Activated T-cell treated with anti-CD3 and anti-CD28 coated beads, Interleukin-2, amount 50 U/mL, for 72 hours (primary cell): ENCODE results near the gene EFL1. TPM values are rescaled to one million over a fixed set of nuclear protein-coding genes. Genes with fewer than 3 reads are reported as not detected.

ENCODE experiments used
- ATAC-seq, 2 donors: fragments of 150-1000 bp; cut with Tn5 transposase; replicated peaks in 1 of 2; 2 replicates each; pipeline ENCODE4 v1.10.0; 2021; ENCODE audit warnings: moderate library complexity in 2 of 2, mild to moderate bottlenecking in 1 of 2
- DNase-seq, 2 donors: peaks; one replicate each; pipeline ENCODE4 v3.0.0; 2021 to 2022; ENCODE audit warnings: mixed read lengths in 1 of 2
- H3K27ac Mint-ChIP-seq: one replicate; pipeline ENCODE4 v1.8.0; 2022; ENCODE audit warnings: mild to moderate bottlenecking, moderate library complexity, mixed read lengths
- H3K27me3 Mint-ChIP-seq: one replicate; pipeline ENCODE4 v1.8.0; 2022; ENCODE audit warnings: low read depth, mixed read lengths
- H3K36me3 Mint-ChIP-seq, 2 donors: one replicate each; pipeline ENCODE4 v1.8.0; 2022; ENCODE audit warnings: mixed read lengths in 2 of 2, mild to moderate bottlenecking in 1 of 2; ENCODE audit not compliant: insufficient read depth in 2 of 2
- H3K4me1 Mint-ChIP-seq: one replicate; pipeline ENCODE4 v1.8.0; 2022; ENCODE audit warnings: low read depth, mixed read lengths
- H3K4me3 Mint-ChIP-seq, 2 donors: one replicate each; pipeline ENCODE4 v1.8.0; 2022; ENCODE audit warnings: mild to moderate bottlenecking in 2 of 2, mixed read lengths in 2 of 2, moderate library complexity in 2 of 2
- H3K9me3 Mint-ChIP-seq, 2 donors: one replicate each; pipeline ENCODE4 v1.8.0; 2022; ENCODE audit warnings: mixed read lengths in 2 of 2
- total RNA-seq, 2 donors: library from RNA; stranded (reverse); gene quantifications; one replicate each; pipeline ENCODE4 v1.2.3, GENCODE V29; 2022

EFL1 gene
- total RNA-seq, 2 donors from 2014 or later, result 26.7 to 26.9 TPM

GRCh38 chr15:82132096-82132495 is 130.4 kb downstream of the EFL1 start:
- no peak overlapping the region for H3K4me3 Mint-ChIP-seq
- peaks cover 3 to 6% of the 10 kb centered on the region in 2 donors for H3K36me3 Mint-ChIP-seq
- peak overlapping the region; percentile 40 for H3K27ac Mint-ChIP-seq
- no peaks in the 10 kb centered on the region for H3K27me3 Mint-ChIP-seq
- H3K4me1 Mint-ChIP-seq, result peaks cover 9% of the 10 kb centered on the region
- H3K9me3 Mint-ChIP-seq, result no peaks in the 10 kb centered on the region
- ATAC-seq (no peak), DNase-seq (no peak)

DNA sequence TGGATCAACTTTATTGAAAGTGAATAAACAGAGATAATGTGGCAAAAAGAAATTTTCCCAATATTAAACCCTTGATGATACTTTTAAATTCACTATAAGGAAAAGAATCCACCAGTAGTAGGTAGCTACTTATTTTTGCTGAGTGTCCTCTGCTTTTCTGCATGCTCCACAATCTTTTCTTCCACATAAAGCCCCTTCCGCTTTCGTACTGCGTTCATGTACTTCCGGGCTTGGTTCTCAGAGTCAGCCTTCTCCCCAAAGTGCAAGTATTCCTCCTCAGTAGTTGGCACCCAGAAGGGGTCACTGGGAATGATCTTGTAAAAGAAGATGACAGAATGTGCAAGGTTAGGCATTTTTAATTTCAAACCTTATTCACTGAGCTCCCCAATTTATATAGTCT is 132.3 kb downstream of the EFL1 start:
- DNase-seq (no peak), ATAC-seq (no peak)
- peak overlapping the region; percentile 27 for H3K27ac Mint-ChIP-seq
- H3K9me3 Mint-ChIP-seq, result no peaks in the 10 kb centered on the region
- H3K4me3 Mint-ChIP-seq, result no peak overlapping the region
- peaks cover 3 to 6% of the 10 kb centered on the region in 2 donors for H3K36me3 Mint-ChIP-seq
- H3K27me3 Mint-ChIP-seq, result no peaks in the 10 kb centered on the region
- H3K4me1 Mint-ChIP-seq, result peaks cover 9% of the 10 kb centered on the region

- Mint-ChIP-seq H3K4me1 (peaks cover 13% of the 10 kb centered on the region), H3K27ac (no peak overlapping the region), H3K36me3 (peaks cover 3 to 4% of the 10 kb centered on the region in 2 donors), H3K9me3 (no peaks in the 10 kb centered on the region), H3K27me3 (no peaks in the 10 kb centered on the region), H3K4me3 (no peak overlapping the region)
- ATAC-seq (no peak), DNase-seq (no peak)
Measured at GRCh38 chr15:82129761-82130160, 132.8 kb downstream of the EFL1 start.

- H3K4me1 Mint-ChIP-seq, result peaks cover 15% of the 10 kb centered on the region
- ATAC-seq (no peak), DNase-seq (no peak)
- H3K27me3 Mint-ChIP-seq, result no peaks in the 10 kb centered on the region
- peaks cover 3% of the 10 kb centered on the region in 2 donors for H3K36me3 Mint-ChIP-seq
- no peak overlapping the region for H3K4me3 Mint-ChIP-seq
- H3K27ac Mint-ChIP-seq, result no peak overlapping the region
- H3K9me3 Mint-ChIP-seq, result no peaks in the 10 kb centered on the region
Measured at GRCh38 chr15:82129149-82129692, 133.3 kb downstream of the EFL1 start.

- ATAC-seq, result peak; percentile 39 to 40
- H3K27me3 Mint-ChIP-seq, result no peaks in the 10 kb centered on the region
- H3K36me3 Mint-ChIP-seq, result peaks cover 3% of the 10 kb centered on the region in 2 donors
- no peak overlapping the region for H3K27ac Mint-ChIP-seq
- DNase-seq, result no peak
- no peaks in the 10 kb centered on the region for H3K9me3 Mint-ChIP-seq
- peaks cover 15% of the 10 kb centered on the region for H3K4me1 Mint-ChIP-seq
- no peak overlapping the region for H3K4me3 Mint-ChIP-seq
Measured at GRCh38 chr15:82128401-82129148, 134.0 kb downstream of the EFL1 start.

- Mint-ChIP-seq H3K4me3 (no peak overlapping the region), H3K27me3 (no peaks in the 10 kb centered on the region), H3K36me3 (peaks cover 3% of the 10 kb centered on the region in 2 donors), H3K4me1 (peaks cover 15% of the 10 kb centered on the region), H3K27ac (no peak overlapping the region), H3K9me3 (no peaks in the 10 kb centered on the region)
- DNase-seq (no peak), ATAC-seq (no peak)
Measured at GRCh38 chr15:82127581-82127980, 135.0 kb downstream of the EFL1 start.

- Mint-ChIP-seq H3K27me3 (no peaks in the 10 kb centered on the region), H3K36me3 (peaks cover 3% of the 10 kb centered on the region in 2 donors), H3K4me1 (peaks cover 15% of the 10 kb centered on the region), H3K9me3 (no peaks in the 10 kb centered on the region), H3K4me3 (no peak overlapping the region), H3K27ac (no peak overlapping the region)
- DNase-seq (no peak), ATAC-seq (no peak)
Measured at GRCh38 chr15:82126346-82126745, 136.2 kb downstream of the EFL1 start.

- Mint-ChIP-seq H3K4me1 (peaks cover 15% of the 10 kb centered on the region), H3K9me3 (no peaks in the 10 kb centered on the region), H3K27ac (peak overlapping the region; percentile 1), H3K36me3 (no peaks in the 10 kb centered on the region), H3K27me3 (no peaks in the 10 kb centered on the region), H3K4me3 (no peak overlapping the region)
- no peak for DNase-seq
- ATAC-seq, result no peak
Measured at GRCh38 chr15:82124331-82125263, 137.9 kb downstream of the EFL1 start.

DNA sequence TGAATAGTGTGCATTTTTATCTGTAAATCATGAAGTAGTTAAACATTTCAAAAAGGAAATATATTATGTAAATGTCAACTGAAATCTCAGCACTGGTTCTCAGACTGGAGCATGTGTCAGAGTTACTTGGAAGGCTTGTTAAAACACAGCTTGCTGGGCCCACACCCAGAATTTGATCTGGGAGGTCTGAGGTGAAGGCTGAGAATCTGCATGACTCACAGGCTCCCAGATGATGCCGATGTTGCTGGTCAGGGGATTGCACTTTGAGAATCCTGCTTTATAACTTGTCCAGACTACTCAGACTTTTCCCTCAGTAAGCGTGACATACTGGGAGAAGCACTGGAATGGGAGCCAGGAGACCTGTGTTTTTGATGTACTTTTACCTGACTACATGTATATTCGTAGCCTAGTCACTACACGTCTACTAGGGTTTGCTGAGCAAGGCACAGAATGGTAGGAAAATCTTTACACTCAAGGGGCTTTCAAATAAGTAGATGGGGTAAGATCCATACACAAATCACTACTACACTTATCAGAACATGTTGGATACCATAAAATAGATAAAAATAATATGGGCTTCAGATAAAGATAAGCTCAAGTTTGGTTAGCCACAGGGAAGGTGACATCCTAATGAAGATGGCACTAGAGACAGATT is 139.7 kb downstream of the EFL1 start:
- Mint-ChIP-seq H3K4me3 (no peak overlapping the region), H3K4me1 (peaks cover 6% of the 10 kb centered on the region), H3K27me3 (no peaks in the 10 kb centered on the region), H3K36me3 (no peaks in the 10 kb centered on the region), H3K9me3 (no peaks in the 10 kb centered on the region), H3K27ac (no peak overlapping the region)
- no peak for ATAC-seq
- DNase-seq, result no peak

DNA sequence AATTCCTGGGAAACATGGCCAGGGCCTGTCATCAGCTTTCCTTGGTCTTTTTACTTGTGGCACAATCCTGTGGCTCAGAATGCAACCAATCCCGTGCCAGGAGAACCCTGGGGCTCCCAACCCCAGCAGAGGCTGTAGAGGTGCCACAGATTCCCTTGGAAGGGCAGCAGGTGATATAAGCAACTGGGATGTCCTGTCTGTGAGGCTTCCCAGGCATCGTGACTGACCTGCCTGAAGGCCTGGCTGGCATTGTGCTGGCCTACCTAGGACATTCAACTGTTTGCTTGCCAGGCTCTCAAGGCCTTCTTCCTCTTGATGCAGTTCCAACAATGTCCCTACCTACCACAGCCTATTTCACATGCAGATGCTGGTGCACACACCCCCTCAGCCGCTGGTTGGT is 144.5 kb downstream of the EFL1 start:
- H3K36me3 Mint-ChIP-seq, result no peaks in the 10 kb centered on the region
- H3K27me3 Mint-ChIP-seq, result no peaks in the 10 kb centered on the region
- no peaks in the 10 kb centered on the region for H3K9me3 Mint-ChIP-seq
- no peak overlapping the region for H3K27ac Mint-ChIP-seq
- DNase-seq (no peak), ATAC-seq (no peak)
- H3K4me1 Mint-ChIP-seq, result no peaks in the 10 kb centered on the region
- H3K4me3 Mint-ChIP-seq, result no peak overlapping the region

DNA sequence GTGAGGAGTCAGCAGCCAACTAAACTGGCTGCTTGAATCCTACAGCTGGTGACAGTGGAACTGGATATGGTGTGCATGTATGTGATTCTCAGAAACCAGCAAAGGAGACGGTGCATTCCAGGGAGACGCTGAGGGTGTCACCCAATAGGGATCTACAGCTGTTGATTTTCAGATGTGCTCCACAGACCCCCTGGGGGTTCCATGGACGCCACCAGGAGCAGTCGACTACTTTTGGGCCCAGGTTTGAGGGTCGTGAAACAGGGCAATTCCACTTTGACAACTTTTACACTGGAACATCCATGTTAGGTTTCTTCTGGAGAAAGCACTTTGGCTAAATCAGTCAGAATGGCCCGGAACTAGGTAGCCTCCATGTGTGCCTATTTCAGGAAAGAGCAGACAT is 145.2 kb downstream of the EFL1 start:
- Mint-ChIP-seq H3K9me3 (no peaks in the 10 kb centered on the region), H3K4me3 (no peak overlapping the region), H3K36me3 (no peaks in the 10 kb centered on the region), H3K4me1 (no peaks in the 10 kb centered on the region), H3K27me3 (no peaks in the 10 kb centered on the region), H3K27ac (no peak overlapping the region)
- DNase-seq (no peak), ATAC-seq (no peak)

DNA sequence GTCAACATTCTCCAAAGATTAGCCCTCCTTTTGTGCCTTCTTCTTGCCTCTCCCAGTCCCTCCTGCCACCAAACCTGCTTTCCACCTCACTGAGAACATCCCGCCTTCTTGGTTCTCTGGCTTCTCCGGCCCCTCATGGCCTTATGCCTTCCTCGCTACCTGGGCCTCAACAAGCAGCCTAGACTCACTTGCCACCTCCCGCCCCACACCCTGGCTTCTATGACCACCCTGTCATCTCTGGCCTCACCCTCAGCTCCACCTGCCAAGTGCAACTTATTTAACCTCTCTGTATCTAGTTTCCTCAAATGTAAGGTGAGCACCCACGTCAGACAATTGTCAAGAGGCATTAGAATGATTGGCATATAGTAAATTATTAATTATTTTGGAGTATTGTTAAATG is 147.9 kb downstream of the EFL1 start:
- ATAC-seq (no peak), DNase-seq (no peak)
- H3K4me3 Mint-ChIP-seq, result no peak overlapping the region
- no peaks in the 10 kb centered on the region for H3K27me3 Mint-ChIP-seq
- no peaks in the 10 kb centered on the region for H3K4me1 Mint-ChIP-seq
- H3K27ac Mint-ChIP-seq, result no peak overlapping the region
- no peaks in the 10 kb centered on the region for H3K9me3 Mint-ChIP-seq
- no peaks in the 10 kb centered on the region for H3K36me3 Mint-ChIP-seq
